Stimulated activated CD8-positive, alpha-beta memory T cell treated with anti-CD3 and anti-CD28 coated beads, Interleukin-2, amount 100 ng/mL, for 48 hours (primary cell): Measurements from ENCODE around the gene MAPK9.
"Not testable (repeated sequence)": the region's sequence is repeated elsewhere in the genome, so short reads cannot be mapped to it uniquely, and the experiment has no call there.

Source experiments
- DNase-seq, 2 donors: peaks; one replicate each; pipeline ENCODE4 v3.0.0-alpha.2; 2020; ENCODE audit warnings: low read depth in 2 of 2

The MAPK9 gene

GRCh38 chr5:180235077-180235476 lies 56.8 kb downstream of the MAPK9 start:
- DNase-seq = no peak

- DNase-seq = no peak
Observed at GRCh38 chr5:180234271-180234670, 57.6 kb downstream of the MAPK9 start.

- no peak for DNase-seq
Observed at GRCh38 chr5:180233729-180234128, 58.2 kb downstream of the MAPK9 start.

DNA sequence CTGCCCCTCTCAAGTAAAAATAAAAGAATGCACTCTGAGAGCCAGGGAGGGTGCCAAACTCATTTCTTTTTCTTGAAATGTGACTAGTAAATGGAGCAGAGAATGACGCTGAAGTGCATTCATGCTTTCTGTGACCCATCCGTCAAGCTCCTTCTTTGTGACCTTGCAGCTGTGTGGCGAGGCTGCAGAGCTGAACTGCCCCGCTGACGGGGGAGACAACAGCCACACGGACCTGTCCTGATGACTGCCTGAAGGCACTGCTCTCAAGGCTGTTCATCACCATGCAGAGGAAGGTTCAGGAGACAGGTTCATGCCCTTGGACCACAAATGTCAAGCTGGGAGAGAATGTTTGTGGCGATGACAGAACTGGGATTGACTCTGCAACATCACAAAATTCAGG lies 61.9 kb downstream of the MAPK9 start:
- DNase-seq = no peak

DNA sequence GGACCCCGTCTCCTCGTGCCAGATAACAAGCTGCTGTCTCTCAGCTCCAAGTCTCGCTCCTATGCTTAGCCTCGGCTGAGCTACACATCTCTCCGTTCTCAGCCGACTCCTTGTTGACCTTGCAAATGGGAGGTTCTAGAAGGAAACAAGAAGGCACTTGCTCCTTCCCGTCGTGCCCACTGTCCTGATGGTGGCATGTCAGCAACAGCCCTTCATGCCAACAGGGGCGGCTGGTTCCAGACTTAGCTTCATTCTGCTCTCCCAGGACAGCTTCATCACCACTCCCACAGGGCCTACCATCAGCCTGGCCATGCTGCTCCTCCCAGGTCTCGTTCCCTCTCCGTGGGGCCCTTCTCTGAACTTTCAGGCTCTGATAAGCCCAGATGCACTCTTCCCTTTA lies 69.8 kb downstream of the MAPK9 start:
- DNase-seq = no peak

DNA sequence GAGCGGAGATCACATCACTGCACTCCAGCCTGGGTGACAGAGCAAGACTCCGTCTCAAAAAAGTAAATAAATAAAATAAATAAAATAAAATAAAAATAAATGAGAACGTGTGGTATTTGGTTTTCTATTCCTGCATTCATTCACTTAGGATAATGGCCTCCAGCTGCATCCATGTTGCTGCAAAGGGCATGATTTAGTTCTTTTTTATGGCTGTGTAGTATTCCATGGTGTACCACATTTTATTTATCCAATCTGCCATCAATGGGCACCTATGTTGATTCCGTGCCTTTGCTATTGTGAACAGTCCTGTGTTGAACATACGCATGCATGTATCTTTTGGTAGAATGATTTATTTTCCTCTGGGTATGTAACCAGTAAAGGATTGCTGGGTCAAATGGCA lies 74.1 kb downstream of the MAPK9 start:
- DNase-seq = no peak

GRCh38 chr5:180216646-180217171 lies 75.2 kb downstream of the MAPK9 start:
- DNase-seq = no peak

- no peak for DNase-seq
Observed at GRCh38 chr5:180215783-180216630, 75.9 kb downstream of the MAPK9 start.

DNA sequence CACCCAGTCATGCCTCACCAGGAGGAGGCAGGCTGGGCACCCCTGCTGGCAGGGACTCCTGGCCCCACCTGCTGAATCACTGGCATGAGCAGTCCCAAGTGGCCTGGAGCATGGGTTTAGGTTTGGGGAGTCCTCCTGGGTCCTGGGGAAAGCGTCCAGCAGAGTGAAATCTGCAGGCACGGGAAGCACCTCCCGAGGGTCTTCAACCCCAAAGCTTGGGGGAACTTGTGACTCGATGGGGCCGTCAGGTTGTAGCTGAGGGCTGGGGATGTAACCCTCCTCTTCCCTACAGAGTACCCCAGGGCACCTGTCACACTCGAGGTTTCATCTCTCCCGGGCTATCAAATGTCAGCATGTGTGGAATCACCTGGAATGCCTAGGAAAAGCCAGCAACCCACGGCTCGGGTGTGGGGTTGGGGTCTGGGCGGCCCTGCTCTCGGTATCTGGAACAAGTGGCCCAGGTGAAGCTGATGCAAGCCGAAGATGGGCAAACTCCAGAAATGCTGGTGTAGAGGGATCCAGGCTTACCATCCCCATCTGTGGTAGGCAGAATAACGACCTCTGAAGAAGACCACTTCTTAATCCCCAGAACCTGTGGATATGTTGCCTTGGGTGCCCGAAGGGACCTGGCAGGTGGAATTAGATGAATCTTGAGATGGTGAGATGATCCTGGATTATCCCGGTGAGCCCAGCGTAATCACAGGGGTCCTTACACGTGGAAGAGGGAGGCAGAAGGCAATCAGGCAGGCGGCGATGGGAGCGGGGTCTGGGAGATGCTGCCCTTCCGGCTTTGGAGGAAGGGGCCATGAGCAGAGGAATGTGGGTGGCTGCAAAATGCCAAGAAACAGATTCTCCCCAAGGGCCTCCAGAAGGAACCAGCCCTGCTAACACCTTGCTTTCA lies 76.8 kb downstream of the MAPK9 start:
- no peak for DNase-seq

GRCh38 chr5:180213657-180214207 lies 78.2 kb downstream of the MAPK9 start:
- DNase-seq = no peak

- no peak for DNase-seq
Observed at GRCh38 chr5:180213256-180213600, 78.7 kb downstream of the MAPK9 start.

DNA sequence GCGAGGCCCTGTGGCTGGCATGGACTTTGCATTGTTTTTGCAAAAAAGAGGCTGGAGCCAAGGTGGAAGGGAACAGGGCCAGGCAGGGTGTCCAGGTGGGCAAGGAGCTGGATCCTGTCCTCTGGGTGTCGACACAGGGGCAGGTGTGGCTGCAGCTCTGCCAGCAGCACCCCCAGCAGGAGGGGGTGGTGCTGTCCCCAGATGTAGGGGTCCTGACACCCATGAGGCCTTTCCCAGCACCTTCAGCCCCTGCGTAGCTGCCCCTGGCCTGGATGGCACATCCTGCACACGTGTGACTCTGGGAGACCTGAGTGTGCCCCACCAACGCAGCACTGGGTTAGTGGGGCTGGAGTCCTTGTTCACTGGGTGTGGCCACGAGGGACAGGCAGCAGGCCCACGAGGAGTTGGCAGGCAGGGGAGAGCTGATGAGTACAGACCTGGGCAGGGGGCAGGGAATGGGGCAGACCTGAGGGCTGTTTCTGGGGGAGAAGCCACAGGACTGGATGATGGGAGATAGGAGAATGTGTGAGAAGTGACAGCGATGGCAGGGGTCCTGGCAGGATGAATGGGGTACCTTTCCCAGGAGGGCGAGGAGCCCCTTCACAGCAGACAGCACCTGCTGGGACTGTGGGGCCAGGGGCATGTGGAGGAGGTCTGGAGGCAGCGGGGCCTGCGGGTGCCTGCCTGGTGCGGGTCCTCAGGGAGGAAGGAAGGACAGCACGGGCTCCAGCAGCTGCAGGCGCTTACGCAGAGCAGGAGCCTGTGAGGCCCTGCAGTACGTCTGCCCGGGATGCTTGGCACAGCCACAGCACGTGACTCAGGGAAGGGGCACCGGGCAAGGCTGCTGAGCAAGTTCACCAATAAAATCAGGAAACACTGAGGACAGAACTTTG lies 79.3 kb downstream of the MAPK9 start:
- DNase-seq = no peak

DNA sequence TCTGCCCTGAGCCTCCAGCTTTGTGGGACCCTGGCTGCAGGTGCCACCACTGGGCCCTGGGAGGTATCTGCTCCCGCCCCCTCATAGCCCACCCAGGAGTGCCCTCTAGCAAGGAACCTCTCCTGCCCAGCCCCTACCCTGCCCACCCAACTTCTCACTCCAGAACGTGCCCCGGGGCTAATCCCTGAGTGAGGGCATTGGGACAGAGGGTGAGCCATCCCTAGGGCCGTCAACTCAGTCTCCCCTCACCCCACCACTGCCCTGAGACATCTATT lies 80.2 kb downstream of the MAPK9 start:
- DNase-seq = no peak

- DNase-seq = no peak
Observed at GRCh38 chr5:180210961-180211760, 80.7 kb downstream of the MAPK9 start.

DNA sequence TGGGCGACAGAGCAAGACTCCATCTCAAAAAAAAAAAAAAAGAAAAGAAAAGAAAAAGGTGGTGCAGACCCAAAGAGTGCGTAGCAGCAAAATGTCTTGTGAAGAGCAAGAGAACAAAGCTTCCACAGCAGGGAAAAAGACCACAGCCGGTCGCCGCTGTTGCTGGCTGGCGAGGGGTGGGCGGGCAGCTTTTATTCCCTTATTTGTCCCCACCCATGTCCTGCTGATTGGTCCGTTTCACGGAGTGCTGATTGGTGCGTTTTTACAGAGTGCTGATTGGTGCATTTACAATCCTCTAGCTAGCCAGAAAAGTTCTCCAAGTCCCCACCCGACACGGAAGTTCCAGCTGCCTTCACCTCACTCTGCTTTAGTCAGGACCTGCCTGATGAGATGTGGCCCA lies 81.8 kb downstream of the MAPK9 start:
- not testable (repeated sequence) for DNase-seq

GRCh38 chr5:180209137-180209581 lies 82.7 kb downstream of the MAPK9 start, which contains the start of gene RASGEF1C:
Gene RASGEF1C (minus strand): TSS chr5:180209211. CDS start chr5:180138052, 71,159 bp downstream.
- DNase-seq = peak; percentile 40 to 57

DNA sequence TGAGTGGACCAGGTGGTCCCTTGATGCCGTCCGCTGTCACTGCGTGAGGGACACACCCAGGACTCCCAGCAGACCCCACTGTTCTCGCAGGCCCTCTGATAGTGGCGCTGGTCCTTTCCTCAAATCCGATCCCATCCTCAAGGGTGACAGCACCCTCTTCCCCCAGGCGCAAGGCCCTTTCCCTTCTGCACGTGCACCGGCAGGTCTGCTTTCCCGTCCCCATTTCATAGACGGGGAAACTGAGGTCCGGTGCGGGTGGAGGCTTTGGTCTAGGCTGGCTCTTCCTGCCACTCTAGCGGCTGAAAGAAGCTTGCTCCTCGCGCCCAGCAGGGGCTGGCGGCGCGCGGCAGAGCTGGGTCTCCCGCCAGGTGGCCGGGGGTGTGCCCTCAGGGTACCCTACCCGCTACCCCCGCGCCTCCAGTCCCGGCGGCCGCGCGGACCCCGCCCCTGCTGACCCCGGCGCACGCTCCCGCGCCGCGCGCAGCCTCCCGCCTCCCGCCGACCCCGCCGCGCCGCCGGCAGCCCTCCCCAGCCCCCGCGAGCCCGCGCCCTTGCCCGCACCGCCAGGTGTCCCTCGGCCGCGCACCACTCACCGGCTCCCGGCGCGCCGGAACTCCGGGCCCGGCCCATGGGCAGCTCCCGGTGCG lies 83.3 kb downstream of the MAPK9 start:
- no peak for DNase-seq

GRCh38 chr5:180208038-180208434 lies 83.8 kb downstream of the MAPK9 start:
- no peak for DNase-seq

- DNase-seq = no peak
Observed at GRCh38 chr5:180207593-180207992, 84.3 kb downstream of the MAPK9 start.

DNA sequence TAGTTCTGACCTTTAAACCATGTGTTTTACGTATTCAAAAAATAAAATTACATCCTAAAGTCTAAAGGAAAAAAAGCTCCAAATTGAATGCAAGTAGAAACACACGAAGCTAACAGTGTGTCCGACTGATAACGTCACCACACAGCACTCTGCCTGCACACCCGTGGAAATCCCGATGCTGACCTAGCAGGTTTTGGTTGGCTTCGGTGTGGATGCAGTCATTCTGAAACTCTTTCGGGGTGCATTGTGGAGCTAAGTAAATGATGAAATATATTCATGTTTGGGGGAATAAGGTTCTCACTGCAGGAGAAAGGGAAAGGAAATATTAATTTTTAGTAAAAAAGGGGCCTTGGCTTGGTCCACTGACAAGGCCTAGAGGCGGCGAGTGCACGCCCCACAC lies 84.9 kb downstream of the MAPK9 start:
- no peak for DNase-seq
